H1 (cell line): ENCODE results near the gene B3GALT6. TPM values are rescaled to one million over a fixed set of nuclear protein-coding genes. Genes with fewer than 3 reads are reported as not detected.

Experiments used
- BACH1 ChIP-seq: IDR thresholded peaks from 2 replicates; pipeline ENCODE4 v1.6.1; 2012; ENCODE audit warnings: low read length, improper control_type of control experiment
- EP300 ChIP-seq, 2 experiments: IDR thresholded peaks; 1 replicate in 1 of 2; 2 replicates in 1 of 2; pipeline ENCODE4 v1.6.1; 2011 to 2012; ENCODE audit warnings: low read depth in 2 of 2, low read length in 2 of 2, mild to moderate bottlenecking in 2 of 2, borderline replicate concordance in 1 of 2, inconsistent platforms in 1 of 2, moderate library complexity in 1 of 2
- KDM1A ChIP-seq: fragments of 200-600, 300-600 bp; sonication (generic); IDR thresholded peaks from 2 replicates; pipeline ENCODE4 v1.7.1; 2016; ENCODE audit warnings: mild to moderate bottlenecking, low read length, borderline replicate concordance
- POLR2AphosphoS5 ChIP-seq: IDR thresholded peaks from 2 replicates; pipeline ENCODE4 v1.6.1; 2011; ENCODE audit warnings: low read depth, low read length
- SIN3A ChIP-seq, 2 experiments: IDR thresholded peaks in 1 of 2; conservative IDR thresholded peaks in 1 of 2; 2 replicates each; pipeline ENCODE4 v1.6.1; 2011 to 2012; ENCODE audit warnings: low read length in 2 of 2, improper control_type of control experiment in 1 of 2, low read depth in 1 of 2, mild to moderate bottlenecking in 1 of 2
- SP2 ChIP-seq: IDR thresholded peaks from 2 replicates; pipeline ENCODE4 v1.6.1; 2012; ENCODE audit warnings: mild to moderate bottlenecking, low read length, inconsistent platforms
- polyA plus RNA-seq, 7 experiments: library from polyadenylated mRNA; depleted of rRNA in 3 of 7; stranded (reverse) in 5 of 7; unstranded in 2 of 7; fragments of >200 nt in 5 of 7; fragments of 200-250 nt in 2 of 7; gene quantifications; 1 replicate in 5 of 7; 2 replicates in 1 of 7; 4 replicates in 1 of 7; pipeline versions ENCODE4 v1.2.1 to v1.2.3, GENCODE V29; 2011 to 2013; ENCODE audit warnings: missing spikeins in 2 of 7, mixed read lengths in 2 of 7
- total RNA-seq: library from RNA; stranded (reverse); fragmentation: NEBNext Ultra II Directional; extraction: Animal tissue kit (Norgen Biotek cat#: 25700); gene quantifications from 2 replicates; pipeline ENCODE4 v1.2.1, GENCODE V29; 2021

The B3GALT6 gene
- total and polyA plus RNA-seq, 2 of the 8 experiments (the other 6 are each of a cell fraction or from before 2014, with no cell fraction given) = 18.4 to 20.4 TPM

DNA sequence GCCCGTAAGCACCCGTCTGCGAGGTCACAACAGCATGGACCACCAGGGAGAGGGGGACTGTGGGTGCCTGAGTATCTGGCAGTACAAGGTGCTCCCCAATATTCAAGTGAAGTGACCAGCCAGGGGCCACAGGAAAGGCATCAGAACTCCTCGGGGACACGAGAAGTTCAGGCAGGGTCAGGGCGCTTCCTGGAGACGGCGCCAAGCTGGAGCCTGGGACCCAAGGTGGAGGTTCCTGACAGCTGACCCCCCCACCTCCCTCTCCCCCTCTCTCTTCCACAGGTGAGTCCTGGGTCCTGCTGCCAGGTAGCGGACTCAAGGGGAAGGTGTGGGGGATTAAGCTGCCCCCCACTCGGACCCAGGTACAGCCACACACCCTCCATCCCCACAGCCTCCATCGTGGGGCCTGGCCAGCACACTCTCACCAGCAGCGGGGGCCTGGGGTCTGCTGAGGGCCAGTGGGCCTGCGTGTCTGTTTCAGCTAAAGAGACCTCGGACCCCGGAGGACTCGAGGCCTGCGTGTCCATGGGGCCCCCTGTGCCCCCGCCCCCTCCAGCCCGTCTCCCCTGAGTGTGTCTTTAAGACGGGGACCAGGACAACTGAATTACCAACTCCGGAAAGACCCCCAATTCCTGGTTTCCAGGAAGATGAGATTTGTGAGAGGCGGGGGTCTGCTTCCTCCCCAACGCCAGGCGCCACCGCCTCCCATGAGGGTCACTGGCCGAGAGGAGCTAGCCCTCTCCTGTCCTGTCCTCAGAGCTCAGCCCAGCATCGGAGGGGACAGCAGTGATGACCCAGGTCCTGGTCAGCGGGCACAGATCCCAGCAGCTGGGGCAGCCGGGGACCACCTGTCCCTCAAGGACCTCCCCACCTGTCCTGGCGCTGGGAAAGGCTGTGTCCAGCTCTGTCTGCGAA is 31.8 kb upstream of the B3GALT6 start (continued):
- no peak for TF ChIP-seq EP300 (IDR thresholded peaks at IDR 0.05; ENCODE audit: borderline replicate concordance in 1 of 2, low read depth in 2 of 2, low read length in 2 of 2)
- no peak for TF ChIP-seq BACH1
- no peak for TF ChIP-seq KDM1A
- no peak for TF ChIP-seq POLR2AphosphoS5
- no peak for TF ChIP-seq SIN3A (conservative IDR thresholded peaks at IDR 0.05 in 1 of 2, IDR thresholded peaks at IDR 0.05 in 1 of 2; ENCODE audit: low read depth in 1 of 2, low read length in 2 of 2)
- TF ChIP-seq SP2 = no peak
